SK-N-SH (cell line): ENCODE measurements around the gene LRP6.

Experiments used
- POLR2AphosphoS5 ChIP-seq: IDR thresholded peaks from 2 replicates; pipeline ENCODE4 v1.6.1; 2012; ENCODE audit warnings: low read depth, low read length
- RFX5 ChIP-seq: IDR thresholded peaks from 2 replicates; pipeline ENCODE4 v1.6.1; 2012; ENCODE audit warnings: mild to moderate bottlenecking, improper control_type of control experiment, low read length
- RXRA ChIP-seq: IDR thresholded peaks from 2 replicates; pipeline ENCODE4 v1.4.0; 2012; ENCODE audit warnings: low read depth, mild to moderate bottlenecking, borderline replicate concordance
- SIN3A ChIP-seq: IDR thresholded peaks from 2 replicates; pipeline ENCODE4 v1.6.1; 2012; ENCODE audit warnings: low read depth, mild to moderate bottlenecking, low read length, moderate library complexity, borderline replicate concordance
- TAF1 ChIP-seq: IDR thresholded peaks from 2 replicates; pipeline ENCODE4 v1.6.1; 2012; ENCODE audit warnings: low read depth, mild to moderate bottlenecking, low read length, moderate library complexity, borderline replicate concordance
- TEAD4 ChIP-seq: IDR thresholded peaks from 2 replicates; pipeline ENCODE4 v1.4.0; 2012; ENCODE audit warnings: mild to moderate bottlenecking, borderline replicate concordance; ENCODE audit not compliant: insufficient read depth
- YY1 ChIP-seq: IDR thresholded peaks from 2 replicates; pipeline ENCODE4 v1.4.0; 2012; ENCODE audit warnings: low read depth, mild to moderate bottlenecking
- TF ChIP-seq, protein P1 (sequence below): IDR thresholded peaks from 2 replicates; pipeline ENCODE4 v1.4.0; 2012; ENCODE audit warnings: low read depth
- TF ChIP-seq, protein P2 (sequence below): fragments of 200-600 bp; sonication (generic); IDR thresholded peaks from 2 replicates; pipeline ENCODE4 v1.6.1; 2017; ENCODE audit warnings: antibody characterized with exemption, mild to moderate bottlenecking, moderate library complexity
- TF ChIP-seq, protein P3 (sequence below): IDR thresholded peaks from 2 replicates; pipeline ENCODE4 v1.6.1; 2012; ENCODE audit warnings: mild to moderate bottlenecking, low read depth, low read length, moderate library complexity

GRCh38 chr12:12079291-12079690 is 187.6 kb downstream of the LRP6 start:
- TF ChIP-seq POLR2AphosphoS5 (no peak), YY1 (no peak), RFX5 (no peak), RXRA (no peak), TAF1 (no peak), SIN3A (no peak), TEAD4 (no peak)
- TF ChIP-seq, protein P1, sequence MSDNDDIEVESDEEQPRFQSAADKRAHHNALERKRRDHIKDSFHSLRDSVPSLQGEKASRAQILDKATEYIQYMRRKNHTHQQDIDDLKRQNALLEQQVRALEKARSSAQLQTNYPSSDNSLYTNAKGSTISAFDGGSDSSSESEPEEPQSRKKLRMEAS: no peak
- TF ChIP-seq, protein P2, sequence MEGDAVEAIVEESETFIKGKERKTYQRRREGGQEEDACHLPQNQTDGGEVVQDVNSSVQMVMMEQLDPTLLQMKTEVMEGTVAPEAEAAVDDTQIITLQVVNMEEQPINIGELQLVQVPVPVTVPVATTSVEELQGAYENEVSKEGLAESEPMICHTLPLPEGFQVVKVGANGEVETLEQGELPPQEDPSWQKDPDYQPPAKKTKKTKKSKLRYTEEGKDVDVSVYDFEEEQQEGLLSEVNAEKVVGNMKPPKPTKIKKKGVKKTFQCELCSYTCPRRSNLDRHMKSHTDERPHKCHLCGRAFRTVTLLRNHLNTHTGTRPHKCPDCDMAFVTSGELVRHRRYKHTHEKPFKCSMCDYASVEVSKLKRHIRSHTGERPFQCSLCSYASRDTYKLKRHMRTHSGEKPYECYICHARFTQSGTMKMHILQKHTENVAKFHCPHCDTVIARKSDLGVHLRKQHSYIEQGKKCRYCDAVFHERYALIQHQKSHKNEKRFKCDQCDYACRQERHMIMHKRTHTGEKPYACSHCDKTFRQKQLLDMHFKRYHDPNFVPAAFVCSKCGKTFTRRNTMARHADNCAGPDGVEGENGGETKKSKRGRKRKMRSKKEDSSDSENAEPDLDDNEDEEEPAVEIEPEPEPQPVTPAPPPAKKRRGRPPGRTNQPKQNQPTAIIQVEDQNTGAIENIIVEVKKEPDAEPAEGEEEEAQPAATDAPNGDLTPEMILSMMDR: no peak
- TF ChIP-seq, protein P3, sequence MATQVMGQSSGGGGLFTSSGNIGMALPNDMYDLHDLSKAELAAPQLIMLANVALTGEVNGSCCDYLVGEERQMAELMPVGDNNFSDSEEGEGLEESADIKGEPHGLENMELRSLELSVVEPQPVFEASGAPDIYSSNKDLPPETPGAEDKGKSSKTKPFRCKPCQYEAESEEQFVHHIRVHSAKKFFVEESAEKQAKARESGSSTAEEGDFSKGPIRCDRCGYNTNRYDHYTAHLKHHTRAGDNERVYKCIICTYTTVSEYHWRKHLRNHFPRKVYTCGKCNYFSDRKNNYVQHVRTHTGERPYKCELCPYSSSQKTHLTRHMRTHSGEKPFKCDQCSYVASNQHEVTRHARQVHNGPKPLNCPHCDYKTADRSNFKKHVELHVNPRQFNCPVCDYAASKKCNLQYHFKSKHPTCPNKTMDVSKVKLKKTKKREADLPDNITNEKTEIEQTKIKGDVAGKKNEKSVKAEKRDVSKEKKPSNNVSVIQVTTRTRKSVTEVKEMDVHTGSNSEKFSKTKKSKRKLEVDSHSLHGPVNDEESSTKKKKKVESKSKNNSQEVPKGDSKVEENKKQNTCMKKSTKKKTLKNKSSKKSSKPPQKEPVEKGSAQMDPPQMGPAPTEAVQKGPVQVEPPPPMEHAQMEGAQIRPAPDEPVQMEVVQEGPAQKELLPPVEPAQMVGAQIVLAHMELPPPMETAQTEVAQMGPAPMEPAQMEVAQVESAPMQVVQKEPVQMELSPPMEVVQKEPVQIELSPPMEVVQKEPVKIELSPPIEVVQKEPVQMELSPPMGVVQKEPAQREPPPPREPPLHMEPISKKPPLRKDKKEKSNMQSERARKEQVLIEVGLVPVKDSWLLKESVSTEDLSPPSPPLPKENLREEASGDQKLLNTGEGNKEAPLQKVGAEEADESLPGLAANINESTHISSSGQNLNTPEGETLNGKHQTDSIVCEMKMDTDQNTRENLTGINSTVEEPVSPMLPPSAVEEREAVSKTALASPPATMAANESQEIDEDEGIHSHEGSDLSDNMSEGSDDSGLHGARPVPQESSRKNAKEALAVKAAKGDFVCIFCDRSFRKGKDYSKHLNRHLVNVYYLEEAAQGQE: no peak
